ENCODE data around the gene GUCA1C.

- TF ChIP-seq, protein P1, sequence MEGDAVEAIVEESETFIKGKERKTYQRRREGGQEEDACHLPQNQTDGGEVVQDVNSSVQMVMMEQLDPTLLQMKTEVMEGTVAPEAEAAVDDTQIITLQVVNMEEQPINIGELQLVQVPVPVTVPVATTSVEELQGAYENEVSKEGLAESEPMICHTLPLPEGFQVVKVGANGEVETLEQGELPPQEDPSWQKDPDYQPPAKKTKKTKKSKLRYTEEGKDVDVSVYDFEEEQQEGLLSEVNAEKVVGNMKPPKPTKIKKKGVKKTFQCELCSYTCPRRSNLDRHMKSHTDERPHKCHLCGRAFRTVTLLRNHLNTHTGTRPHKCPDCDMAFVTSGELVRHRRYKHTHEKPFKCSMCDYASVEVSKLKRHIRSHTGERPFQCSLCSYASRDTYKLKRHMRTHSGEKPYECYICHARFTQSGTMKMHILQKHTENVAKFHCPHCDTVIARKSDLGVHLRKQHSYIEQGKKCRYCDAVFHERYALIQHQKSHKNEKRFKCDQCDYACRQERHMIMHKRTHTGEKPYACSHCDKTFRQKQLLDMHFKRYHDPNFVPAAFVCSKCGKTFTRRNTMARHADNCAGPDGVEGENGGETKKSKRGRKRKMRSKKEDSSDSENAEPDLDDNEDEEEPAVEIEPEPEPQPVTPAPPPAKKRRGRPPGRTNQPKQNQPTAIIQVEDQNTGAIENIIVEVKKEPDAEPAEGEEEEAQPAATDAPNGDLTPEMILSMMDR (IDR thresholded peaks at IDR 0.05): no peak
- no peak for TF ChIP-seq POLR2A (IDR thresholded peaks at IDR 0.05)
These were observed 54.1 kb downstream of the GUCA1C start for GRCh38 chr3:108899530-108899929.

Measured in esophagus squamous epithelium (tissue), 4 donors.